ENCODE results near the gene AGBL1. TPM values are rescaled to one million over a fixed set of nuclear protein-coding genes. Genes with fewer than 3 reads are reported as not detected.

The AGBL1 gene
- total RNA-seq, 1 donor from 2014 or later, result 0.76 TPM

GRCh38 chr15:86161250-86161649 is 81.6 kb downstream of the AGBL1 start:
- no peaks in the 10 kb centered on the region for H3K9me3 Mint-ChIP-seq (ENCODE audit: unreplicated experiment)
- TF ChIP-seq CTCF (IDR thresholded peaks at IDR 0.05; ENCODE audit: partially characterized antibody, unreplicated experiment), result no peak

GRCh38 chr15:86162172-86162591 is 82.5 kb downstream of the AGBL1 start:
- Mint-ChIP-seq H3K4me1 (ENCODE audit: low read depth, unreplicated experiment) (peaks cover 2% of the 10 kb centered on the region), H3K9me3 (ENCODE audit: unreplicated experiment) (no peaks in the 10 kb centered on the region), H3K27ac (ENCODE audit: unreplicated experiment) (no peak overlapping the region), H3K36me3 (ENCODE audit: unreplicated experiment) (no peaks in the 10 kb centered on the region), H3K27me3 (ENCODE audit: unreplicated experiment) (no peaks in the 10 kb centered on the region), H3K4me3 (ENCODE audit: unreplicated experiment) (no peak overlapping the region)
- no peak for TF ChIP-seq CTCF (IDR thresholded peaks at IDR 0.05; ENCODE audit: partially characterized antibody, unreplicated experiment)
- no peak for DNase-seq

More at GRCh38 chr15:86161250-86161649, 81.6 kb downstream of the AGBL1 start:
- no peak overlapping the region for H3K27ac Mint-ChIP-seq (ENCODE audit: unreplicated experiment)
- peaks cover 2% of the 10 kb centered on the region for H3K4me1 Mint-ChIP-seq (ENCODE audit: low read depth, unreplicated experiment)
- H3K36me3 Mint-ChIP-seq (ENCODE audit: unreplicated experiment), result no peaks in the 10 kb centered on the region
- H3K4me3 Mint-ChIP-seq (ENCODE audit: unreplicated experiment), result no peak overlapping the region
- no peaks in the 10 kb centered on the region for H3K27me3 Mint-ChIP-seq (ENCODE audit: unreplicated experiment)
- DNase-seq, result no peak

DNA sequence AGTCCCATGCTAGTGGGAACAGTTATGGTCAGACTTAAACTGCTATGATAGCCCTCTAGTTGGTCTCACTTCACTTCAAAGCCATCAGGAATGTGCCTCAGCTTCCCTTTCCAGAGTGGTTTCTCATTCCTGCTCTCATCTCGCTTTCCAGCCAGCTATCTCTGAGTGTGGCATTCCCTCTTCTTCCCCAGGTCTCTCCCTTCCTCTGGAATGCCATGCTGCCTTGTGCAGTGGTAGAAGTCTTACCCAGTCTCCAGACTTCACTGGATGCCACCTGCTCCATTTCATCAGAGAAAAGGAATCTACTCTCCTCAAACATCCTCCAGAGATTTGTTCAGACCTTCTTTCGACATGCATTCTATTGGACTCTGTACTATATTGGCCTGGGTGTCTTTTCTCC is 83.0 kb downstream of the AGBL1 start:
- Mint-ChIP-seq H3K27me3 (ENCODE audit: unreplicated experiment) (no peaks in the 10 kb centered on the region), H3K9me3 (ENCODE audit: unreplicated experiment) (no peaks in the 10 kb centered on the region)
- no peak for TF ChIP-seq CTCF (IDR thresholded peaks at IDR 0.05; ENCODE audit: partially characterized antibody, unreplicated experiment)

GRCh38 chr15:86163816-86164215 is 84.1 kb downstream of the AGBL1 start:
- H3K4me1 Mint-ChIP-seq (ENCODE audit: low read depth, unreplicated experiment), result peaks cover 2% of the 10 kb centered on the region
- H3K27me3 Mint-ChIP-seq (ENCODE audit: unreplicated experiment), result no peaks in the 10 kb centered on the region
- no peak for TF ChIP-seq CTCF (IDR thresholded peaks at IDR 0.05; ENCODE audit: partially characterized antibody, unreplicated experiment)
- no peak for DNase-seq
- no peak overlapping the region for H3K4me3 Mint-ChIP-seq (ENCODE audit: unreplicated experiment)
- H3K9me3 Mint-ChIP-seq (ENCODE audit: unreplicated experiment), result no peaks in the 10 kb centered on the region
- no peak overlapping the region for H3K27ac Mint-ChIP-seq (ENCODE audit: unreplicated experiment)
- no peaks in the 10 kb centered on the region for H3K36me3 Mint-ChIP-seq (ENCODE audit: unreplicated experiment)

More for the DNA sequence above, 83.0 kb downstream of the AGBL1 start:
- no peak overlapping the region for H3K27ac Mint-ChIP-seq (ENCODE audit: unreplicated experiment)
- H3K4me1 Mint-ChIP-seq (ENCODE audit: low read depth, unreplicated experiment), result peaks cover 2% of the 10 kb centered on the region
- no peak for DNase-seq
- no peak overlapping the region for H3K4me3 Mint-ChIP-seq (ENCODE audit: unreplicated experiment)
- no peaks in the 10 kb centered on the region for H3K36me3 Mint-ChIP-seq (ENCODE audit: unreplicated experiment)

DNA sequence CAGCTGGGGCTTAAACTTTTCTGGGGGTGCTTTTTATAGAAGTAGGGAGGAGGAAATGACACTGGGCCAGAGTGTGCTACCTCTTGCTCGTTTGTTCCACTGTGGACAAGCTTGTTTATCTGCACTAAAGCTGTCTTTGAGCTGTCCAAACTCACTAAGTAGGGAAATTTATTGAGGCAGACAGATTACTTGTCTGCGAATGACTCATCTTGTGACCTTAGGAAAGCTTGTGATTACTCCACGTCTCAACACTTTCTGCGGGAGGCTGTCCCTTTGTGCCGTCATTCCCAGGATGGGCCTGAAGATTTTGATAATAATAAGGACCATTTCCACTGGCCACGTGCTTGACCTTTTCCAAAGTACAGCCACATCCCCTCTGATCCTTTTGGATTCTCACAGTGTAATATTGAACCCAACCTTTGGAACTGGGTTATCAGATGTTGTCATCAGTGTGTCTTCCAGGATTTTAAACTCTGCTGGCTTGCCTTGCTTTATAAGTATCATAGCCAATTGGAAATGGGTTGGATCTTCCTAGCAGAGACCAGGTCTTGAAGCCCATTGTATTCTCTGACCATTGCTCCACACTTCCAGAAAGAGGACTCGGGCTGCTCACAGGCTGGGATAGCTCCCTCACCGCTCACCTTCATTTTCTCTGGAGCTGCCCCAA is 84.7 kb downstream of the AGBL1 start:
- no peak for DNase-seq
- no peaks in the 10 kb centered on the region for H3K36me3 Mint-ChIP-seq (ENCODE audit: unreplicated experiment)
- no peaks in the 10 kb centered on the region for H3K9me3 Mint-ChIP-seq (ENCODE audit: unreplicated experiment)
- no peak for TF ChIP-seq CTCF (IDR thresholded peaks at IDR 0.05; ENCODE audit: partially characterized antibody, unreplicated experiment)
- H3K27me3 Mint-ChIP-seq (ENCODE audit: unreplicated experiment), result no peaks in the 10 kb centered on the region
- H3K4me1 Mint-ChIP-seq (ENCODE audit: low read depth, unreplicated experiment), result peaks cover 2% of the 10 kb centered on the region
- no peak overlapping the region for H3K4me3 Mint-ChIP-seq (ENCODE audit: unreplicated experiment)
- no peak overlapping the region for H3K27ac Mint-ChIP-seq (ENCODE audit: unreplicated experiment)
